HG02642 (cell line): ENCODE measurements around the gene CENPF.
"Not testable (repeated sequence)": the region's sequence is repeated elsewhere in the genome, so short reads cannot be mapped to it uniquely, and the experiment has no call there.

Experiments
- ATAC-seq: cut with Tn5 transposase; IDR thresholded peaks from one replicate; pipeline ENCODE4 v1.9.1; 2021; ENCODE audit warnings: mild to moderate bottlenecking; ENCODE audit not compliant: unreplicated experiment, poor library complexity

CENPF gene

DNA sequence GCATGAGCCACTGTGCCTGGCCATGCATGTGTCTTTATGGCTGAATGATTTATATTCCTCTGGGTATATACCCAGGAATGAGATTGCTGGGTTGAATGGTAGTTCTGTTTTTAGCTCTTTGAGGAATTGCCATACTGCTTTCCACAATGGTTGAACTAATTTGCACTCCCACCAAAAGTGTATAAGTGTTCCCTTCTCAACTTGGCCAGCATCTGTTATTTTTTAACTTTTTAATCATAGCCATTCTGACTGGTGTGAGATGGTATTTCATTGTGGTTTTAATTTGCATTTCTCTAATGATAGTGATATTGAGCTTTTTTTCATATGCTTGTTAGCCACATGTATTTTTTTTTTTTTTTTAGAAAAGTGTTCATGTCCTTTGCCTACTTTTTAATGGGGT lies 7.1 kb downstream of the CENPF start:
- not testable (repeated sequence) for ATAC-seq

DNA sequence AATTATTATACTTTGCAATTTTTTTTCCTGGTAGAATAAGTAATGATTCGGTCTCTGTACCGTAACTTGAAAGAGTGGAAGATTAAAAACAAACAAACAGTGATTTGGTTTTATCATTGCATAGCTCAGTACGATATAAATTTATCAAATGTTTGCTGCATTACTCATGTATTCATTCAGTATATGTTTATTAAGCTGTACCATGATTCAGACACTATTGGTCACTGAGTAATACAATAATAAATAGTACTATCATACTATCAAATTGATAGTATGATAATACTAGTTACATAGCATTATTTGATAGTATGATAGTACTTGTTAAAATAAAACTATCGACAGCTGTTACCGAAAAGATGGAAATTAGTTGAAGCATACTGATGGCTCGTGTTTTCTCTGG lies 12.1 kb downstream of the CENPF start:
- no peak for ATAC-seq

DNA sequence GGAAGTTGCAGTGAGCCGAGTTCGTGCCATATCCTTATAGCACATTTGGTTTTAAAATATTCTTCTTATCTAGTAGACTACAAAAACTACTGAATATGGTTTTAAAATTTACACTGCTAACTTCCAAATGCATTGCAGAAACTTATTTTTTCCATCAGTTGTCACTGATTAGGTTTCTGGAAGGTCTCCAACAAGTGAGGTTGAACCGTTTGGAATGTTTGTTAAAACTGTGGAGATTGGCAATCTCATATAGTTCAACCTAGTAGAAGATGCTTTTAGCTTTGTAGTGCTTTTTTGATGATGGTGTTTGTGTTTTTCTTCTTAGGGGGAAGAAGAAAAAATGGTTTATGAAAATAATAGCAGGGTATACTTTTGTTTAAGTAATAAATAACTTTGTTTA lies 12.9 kb downstream of the CENPF start:
- ATAC-seq, result no peak

DNA sequence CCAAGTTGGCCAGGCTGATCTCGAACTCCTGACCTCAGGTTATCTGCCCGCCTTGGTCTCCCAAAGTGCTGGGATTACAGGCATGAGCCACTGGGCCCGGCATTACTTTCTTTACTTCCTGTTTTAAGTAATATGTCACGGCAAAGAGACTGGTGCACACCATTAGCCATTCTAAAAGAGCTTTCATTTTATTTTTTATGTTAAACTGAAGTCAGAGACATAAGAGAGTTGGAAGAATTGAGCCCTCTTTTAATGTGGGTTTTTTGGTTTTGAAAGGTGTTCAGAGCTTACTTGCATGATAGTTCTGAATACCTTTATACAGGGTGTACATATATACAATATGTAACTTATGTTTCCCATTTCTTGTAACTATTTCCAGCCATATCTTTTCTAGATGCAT lies 14.3 kb downstream of the CENPF start:
- no peak for ATAC-seq

DNA sequence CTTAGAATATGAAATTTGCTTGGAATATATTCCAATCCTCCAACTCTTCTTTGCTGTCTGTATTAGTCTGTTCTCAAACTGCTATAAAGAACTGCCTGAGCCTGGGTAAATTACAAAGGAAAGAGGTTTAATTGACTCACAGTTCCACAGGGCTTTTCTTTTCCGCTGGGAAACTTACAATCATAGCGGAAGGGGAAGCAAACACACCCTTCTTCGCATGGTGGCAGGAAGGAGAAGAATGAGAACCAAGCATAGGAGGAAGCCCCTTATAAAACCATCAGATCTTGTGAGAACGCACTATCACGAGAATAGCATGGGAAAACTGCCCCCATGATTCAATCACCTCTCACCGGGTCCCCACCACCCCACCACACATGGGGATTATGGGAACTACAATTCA lies 14.8 kb downstream of the CENPF start:
- no peak for ATAC-seq

DNA sequence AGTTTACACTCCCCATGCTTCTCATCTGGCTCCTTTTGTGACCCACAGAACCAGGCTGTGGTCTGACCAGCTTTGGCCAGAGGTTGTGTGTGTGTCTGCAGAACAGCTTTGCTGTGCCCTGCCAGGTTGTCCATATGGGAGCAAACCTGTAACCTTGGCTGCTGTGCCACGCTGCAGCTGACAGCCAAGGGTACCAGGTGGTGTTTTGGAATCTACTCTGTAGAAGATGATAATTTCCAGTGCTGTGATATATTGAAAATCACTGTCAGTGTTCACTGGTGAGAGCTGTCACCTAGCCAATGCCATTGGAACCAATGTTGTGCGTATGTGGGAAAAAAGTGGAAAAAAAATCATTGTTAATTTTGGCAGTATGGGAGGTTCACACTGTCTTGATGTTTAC lies 18.2 kb downstream of the CENPF start:
- ATAC-seq, result no peak

DNA sequence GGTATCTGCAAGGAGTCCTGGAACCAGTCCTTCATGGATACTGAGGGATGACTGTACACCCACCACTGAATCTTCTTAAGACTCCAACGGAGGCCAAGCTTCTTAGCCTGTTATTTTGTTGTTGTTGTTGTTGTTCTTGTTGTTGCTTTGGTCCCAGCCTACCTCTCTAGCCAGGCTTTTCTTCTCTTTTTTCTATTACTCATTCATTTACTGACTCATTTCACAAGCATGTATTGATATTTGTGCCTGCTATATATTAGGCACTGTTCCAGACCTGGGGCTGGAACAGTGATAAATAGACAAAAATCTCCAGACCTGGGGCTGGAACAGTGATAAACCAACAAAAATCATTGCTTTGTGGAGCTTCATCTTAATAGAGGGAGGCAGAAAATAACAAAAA lies 20.4 kb downstream of the CENPF start:
- ATAC-seq, result no peak

DNA sequence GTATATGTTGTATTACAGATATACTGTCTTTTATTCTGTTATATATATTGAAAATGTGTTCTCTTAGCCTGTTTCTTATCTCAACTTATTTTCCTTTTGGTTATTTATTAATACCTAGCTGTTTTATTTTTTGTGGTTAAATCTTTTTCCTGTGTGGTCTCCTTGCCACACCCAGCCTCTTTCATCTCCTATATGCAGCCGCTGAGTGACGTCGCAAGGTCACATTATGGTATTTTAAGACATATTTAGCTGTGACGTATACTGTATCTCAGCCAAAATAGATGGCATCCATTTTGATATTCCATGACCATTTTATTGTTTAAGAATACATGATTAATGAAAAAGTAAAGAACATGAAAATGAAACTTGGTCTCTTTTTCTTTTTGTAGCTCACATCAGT lies 29.1 kb downstream of the CENPF start:
- ATAC-seq, result no peak

DNA sequence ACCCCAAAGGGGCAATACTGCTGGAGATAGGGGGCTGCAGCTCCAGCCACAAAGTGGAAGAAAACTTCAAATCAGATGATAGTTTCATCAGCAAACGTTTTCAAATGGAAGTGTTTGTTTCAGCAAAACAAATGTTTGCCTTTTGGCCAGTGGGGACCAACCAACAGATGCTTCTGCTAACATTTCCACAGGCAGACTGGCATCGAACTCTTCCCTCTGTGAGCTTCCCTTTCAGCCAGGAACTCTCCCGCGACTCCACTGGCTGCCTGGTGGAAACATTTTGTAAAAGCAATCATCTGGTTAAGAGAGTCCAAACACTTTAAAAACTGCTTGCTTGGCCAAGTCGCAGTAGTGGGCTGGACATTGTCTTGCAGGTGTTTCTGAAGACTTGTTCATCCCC lies 30.7 kb downstream of the CENPF start:
- no peak for ATAC-seq

DNA sequence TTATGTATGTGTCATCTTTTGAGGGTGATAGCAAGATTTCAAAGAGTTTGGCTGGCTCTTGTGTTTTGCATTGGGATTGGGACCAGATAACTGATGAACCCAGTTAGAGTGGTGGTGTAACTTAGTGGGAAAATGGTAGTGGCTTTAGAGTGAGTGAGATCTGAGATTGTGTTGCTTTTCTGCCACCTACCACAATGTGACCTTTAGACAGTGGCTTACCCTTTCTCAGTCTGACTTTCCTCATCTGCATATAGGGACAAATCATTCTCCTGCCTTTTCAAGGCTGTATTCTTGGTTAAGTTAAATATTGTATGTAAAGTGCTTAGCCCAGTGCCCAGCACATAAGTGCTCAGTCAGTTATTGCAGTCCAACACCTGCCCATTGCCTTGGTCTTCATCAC lies 31.3 kb downstream of the CENPF start:
- no peak for ATAC-seq

DNA sequence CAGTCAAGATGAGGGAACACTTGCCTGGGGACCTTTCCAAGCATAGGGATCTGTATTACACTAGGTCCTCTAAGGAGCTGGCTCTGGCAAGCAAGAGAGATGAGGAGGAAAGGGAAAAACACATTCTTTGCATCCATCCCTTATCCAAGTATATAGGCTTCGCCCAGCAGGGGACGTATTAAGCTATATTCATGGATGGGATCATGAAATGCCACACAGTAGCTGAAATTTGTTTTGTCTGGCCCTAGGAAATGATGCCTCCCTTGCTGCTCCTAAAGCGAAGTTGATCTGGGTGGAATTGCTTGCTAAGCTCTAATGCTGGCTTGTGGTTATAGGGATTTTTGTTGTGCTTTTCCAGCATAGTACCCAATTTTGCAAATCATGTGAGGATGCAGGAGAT lies 32.1 kb downstream of the CENPF start:
- ATAC-seq, result no peak

DNA sequence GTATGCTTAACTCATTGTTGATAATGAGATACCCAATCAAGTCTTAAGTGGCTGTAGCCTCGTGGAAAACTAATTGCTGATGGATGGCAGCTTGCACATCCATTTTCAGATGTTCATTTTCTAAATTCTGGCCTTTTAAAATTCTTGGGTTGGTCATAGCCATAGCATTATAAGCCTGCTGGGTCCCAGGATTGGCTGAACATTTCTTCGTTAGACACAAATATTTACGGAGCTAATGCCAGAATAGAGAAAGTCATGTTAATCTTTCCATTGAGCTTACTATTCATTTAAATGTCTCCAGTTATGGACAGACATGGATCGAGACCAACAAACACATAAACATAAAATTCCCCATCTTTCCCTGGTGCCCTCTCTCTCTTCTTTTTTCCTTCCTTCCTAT lies 32.5 kb downstream of the CENPF start:
- ATAC-seq, result no peak

DNA sequence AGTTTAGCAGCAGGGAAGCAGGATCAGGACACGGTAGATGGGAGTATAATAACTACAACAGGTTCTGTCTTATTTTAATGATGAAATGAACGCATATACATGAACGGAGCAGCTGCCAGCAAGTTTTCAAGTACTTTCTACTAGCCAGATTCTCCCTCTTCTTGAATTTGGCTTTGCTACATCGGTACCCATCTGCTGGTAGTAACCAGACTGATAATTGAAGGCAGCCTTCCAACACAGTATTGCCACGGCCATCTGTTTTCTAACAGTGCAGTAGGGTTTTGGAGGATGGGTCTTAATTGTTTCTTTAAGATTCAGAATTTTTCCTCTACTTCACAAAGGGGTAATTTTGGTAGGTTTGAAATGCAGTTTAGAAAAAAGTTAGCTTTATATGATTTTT lies 33.4 kb downstream of the CENPF start:
- ATAC-seq, result no peak

DNA sequence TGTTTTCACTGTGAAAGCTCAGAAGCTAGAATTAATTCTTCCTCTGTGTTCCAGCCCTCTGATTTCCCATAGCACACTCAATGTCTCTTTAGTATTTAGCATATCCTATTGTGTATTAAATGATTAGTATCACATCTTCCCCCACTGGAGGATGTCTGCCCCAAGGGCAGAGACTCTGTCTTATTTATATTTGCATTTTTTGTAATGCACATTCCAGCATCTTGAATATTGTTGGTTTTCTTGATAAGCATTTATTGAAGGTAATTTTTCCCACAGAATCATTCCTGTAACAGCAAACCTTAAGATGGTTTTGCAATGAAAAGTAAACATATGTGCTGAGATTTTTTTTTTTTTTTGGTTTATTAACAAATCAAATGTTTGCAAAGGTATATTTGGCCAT lies 34.1 kb downstream of the CENPF start:
- ATAC-seq, result no peak

DNA sequence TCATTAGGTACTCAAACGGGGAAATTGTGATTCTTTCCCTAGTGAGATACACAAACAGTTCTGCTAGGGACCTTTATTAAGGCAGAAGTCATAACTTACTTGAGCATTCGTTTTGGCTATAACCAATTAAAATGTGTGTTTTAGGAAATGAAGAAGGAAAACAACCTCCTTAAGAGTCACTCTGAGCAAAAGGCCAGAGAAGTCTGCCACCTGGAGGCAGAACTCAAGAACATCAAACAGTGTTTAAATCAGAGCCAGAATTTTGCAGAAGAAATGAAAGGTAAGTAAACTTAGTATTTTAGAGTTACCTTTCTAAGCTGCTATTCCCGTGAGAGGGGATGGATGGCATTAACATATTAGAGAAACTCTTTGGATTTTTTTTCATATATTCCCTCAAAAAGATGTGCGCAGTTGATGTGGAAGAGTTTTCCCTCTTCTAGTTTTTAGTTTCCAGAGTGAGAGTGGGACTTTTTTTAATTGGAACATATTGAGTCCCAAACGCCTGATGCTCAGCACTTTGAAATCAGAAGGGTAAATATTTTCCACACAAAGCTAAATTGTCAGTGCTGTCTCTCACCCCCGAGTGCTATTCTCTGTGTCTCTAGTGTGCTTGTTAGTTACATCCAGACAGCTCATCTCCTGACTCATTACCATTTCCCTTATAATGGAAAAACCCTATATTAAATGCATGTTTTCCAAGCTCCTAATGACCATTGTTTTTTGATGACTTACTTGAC lies 34.9 kb downstream of the CENPF start:
- ATAC-seq, result no peak

DNA sequence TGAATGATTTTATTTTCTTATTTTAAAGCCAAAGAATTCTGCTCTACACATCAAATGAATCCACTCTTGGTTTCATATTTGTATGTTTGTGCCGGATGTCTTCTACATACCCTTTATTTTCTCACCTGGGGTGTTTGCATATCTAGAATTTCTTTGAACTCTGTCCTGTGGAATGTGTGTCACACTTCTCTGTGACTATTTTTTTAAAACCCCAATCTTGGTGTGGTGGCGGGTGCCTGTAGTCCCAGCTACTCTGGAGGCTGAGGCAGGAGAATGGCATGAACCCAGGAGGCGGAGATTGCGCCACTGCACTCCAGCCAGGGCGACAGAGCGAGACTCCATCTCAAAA lies 35.4 kb downstream of the CENPF start:
- ATAC-seq, result no peak

DNA sequence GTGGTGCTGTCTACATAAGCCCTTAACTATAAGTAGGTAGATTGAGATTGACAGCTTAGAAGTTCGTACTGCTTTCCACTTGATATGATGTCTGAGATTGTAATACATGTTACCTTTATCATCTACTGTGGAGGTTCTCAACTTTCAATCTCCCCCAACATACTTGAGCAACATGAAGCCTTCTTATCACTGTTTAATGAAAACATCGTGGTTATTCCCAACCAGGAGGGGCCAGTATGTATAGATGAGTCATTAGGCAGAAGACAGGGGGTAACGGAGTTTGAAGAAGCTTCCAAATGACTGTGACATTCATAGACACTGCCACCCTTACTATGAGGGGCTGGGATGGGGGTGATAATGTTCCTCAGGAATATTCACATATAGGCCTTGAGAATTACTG lies 36.0 kb downstream of the CENPF start:
- ATAC-seq, result no peak

DNA sequence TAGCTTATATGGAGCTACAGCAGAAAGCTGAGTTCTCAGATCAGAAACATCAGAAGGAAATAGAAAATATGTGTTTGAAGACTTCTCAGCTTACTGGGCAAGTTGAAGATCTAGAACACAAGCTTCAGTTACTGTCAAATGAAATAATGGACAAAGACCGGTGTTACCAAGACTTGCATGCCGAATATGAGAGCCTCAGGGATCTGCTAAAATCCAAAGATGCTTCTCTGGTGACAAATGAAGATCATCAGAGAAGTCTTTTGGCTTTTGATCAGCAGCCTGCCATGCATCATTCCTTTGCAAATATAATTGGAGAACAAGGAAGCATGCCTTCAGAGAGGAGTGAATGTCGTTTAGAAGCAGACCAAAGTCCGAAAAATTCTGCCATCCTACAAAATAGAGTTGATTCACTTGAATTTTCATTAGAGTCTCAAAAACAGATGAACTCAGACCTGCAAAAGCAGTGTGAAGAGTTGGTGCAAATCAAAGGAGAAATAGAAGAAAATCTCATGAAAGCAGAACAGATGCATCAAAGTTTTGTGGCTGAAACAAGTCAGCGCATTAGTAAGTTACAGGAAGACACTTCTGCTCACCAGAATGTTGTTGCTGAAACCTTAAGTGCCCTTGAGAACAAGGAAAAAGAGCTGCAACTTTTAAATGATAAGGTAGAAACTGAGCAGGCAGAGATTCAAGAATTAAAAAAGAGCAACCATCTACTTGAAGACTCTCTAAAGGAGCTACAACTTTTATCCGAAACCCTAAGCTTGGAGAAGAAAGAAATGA lies 37.6 kb downstream of the CENPF start:
- ATAC-seq, result no peak

DNA sequence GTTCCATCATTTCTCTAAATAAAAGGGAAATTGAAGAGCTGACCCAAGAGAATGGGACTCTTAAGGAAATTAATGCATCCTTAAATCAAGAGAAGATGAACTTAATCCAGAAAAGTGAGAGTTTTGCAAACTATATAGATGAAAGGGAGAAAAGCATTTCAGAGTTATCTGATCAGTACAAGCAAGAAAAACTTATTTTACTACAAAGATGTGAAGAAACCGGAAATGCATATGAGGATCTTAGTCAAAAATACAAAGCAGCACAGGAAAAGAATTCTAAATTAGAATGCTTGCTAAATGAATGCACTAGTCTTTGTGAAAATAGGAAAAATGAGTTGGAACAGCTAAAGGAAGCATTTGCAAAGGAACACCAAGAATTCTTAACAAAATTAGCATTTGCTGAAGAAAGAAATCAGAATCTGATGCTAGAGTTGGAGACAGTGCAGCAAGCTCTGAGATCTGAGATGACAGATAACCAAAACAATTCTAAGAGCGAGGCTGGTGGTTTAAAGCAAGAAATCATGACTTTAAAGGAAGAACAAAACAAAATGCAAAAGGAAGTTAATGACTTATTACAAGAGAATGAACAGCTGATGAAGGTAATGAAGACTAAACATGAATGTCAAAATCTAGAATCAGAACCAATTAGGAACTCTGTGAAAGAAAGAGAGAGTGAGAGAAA lies 38.4 kb downstream of the CENPF start:
- ATAC-seq, result no peak

DNA sequence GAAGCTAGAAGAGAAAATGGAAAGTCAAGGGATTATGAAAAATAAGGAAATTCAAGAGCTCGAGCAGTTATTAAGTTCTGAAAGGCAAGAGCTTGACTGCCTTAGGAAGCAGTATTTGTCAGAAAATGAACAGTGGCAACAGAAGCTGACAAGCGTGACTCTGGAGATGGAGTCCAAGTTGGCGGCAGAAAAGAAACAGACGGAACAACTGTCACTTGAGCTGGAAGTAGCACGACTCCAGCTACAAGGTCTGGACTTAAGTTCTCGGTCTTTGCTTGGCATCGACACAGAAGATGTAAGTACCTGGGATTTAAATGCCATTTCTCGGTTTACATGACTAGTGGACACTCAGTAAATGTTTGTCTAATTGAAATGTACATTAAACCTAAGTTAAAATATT lies 40.0 kb downstream of the CENPF start:
- ATAC-seq, result no peak

DNA sequence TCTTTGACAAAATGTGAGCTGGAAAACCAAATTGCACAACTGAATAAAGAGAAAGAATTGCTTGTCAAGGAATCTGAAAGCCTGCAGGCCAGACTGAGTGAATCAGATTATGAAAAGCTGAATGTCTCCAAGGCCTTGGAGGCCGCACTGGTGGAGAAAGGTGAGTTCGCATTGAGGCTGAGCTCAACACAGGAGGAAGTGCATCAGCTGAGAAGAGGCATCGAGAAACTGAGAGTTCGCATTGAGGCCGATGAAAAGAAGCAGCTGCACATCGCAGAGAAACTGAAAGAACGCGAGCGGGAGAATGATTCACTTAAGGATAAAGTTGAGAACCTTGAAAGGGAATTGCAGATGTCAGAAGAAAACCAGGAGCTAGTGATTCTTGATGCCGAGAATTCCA lies 42.7 kb downstream of the CENPF start:
- no peak for ATAC-seq

DNA sequence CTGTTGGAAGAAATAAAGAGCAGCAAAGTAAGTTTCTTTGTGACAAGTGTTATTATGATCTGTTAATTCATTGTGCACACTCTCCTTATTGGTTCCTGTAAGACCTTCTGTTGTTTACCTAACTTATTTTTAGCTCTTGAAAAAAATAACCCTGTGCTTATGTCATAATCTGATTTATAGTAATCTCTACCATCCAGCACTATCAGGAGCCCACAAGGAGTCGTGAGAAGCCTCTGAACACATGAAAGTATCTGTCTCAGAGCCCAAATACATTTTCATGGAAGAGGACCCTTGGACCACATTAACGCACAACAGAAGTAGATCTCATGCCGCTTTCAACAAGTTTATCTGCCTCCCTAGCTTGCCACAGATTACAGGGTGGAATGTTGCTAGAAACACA lies 45.8 kb downstream of the CENPF start:
- ATAC-seq, result no peak
